Measurements from ENCODE around the gene ESPN.
"Not testable (repeated sequence)": the region's sequence is repeated elsewhere in the genome, so short reads cannot be mapped to it uniquely, and the experiment has no call there.

Gene ESPN

DNA sequence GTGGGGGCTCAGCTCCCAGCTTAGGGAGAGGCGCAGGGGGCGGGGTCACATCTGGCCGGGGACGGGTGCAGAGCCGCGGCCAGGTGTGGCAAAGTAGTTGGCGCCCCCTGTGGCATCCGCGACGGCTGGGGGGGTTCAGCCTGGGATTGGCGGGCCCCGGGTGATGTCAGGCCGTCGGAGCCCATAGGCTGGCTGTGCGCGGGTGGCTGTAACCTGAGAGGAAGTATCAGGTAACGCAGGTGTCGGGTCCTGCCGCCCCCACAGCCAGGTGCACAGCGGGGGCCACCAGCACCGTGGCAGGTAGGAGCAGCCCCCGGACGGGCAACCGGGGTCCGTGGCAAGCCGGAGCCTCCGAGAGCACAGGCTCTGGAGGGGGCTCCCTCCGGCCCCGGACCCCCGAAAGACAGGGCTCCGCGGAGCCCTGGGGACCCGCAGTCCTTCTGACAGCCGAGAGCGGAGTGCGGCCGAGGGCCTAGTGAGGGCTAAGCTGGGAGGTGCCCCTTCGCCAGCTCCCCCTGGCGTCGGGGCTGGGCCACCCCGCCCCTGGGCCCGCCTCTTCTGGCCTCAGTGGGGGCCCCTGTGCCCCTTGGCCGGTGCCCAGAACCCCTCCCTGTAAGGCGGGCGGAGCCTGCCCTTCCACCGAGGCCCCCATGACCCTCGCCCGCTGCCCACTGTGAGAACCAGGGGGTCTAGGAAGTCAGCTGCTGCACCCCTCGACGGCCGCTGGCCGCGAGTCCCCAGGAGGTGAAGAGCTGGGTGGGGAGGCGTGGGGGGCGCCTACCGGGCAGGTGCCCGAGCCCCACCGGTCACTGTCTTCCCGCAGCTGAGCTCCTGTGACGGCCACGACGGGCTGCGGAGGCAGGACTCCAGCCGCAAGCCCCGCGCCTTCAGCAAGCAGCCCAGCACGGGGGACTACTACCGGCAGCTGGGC is 23.5 kb downstream of the ESPN start:
- DNase-seq (ENCODE audit: low spot score), result no peak

DNA sequence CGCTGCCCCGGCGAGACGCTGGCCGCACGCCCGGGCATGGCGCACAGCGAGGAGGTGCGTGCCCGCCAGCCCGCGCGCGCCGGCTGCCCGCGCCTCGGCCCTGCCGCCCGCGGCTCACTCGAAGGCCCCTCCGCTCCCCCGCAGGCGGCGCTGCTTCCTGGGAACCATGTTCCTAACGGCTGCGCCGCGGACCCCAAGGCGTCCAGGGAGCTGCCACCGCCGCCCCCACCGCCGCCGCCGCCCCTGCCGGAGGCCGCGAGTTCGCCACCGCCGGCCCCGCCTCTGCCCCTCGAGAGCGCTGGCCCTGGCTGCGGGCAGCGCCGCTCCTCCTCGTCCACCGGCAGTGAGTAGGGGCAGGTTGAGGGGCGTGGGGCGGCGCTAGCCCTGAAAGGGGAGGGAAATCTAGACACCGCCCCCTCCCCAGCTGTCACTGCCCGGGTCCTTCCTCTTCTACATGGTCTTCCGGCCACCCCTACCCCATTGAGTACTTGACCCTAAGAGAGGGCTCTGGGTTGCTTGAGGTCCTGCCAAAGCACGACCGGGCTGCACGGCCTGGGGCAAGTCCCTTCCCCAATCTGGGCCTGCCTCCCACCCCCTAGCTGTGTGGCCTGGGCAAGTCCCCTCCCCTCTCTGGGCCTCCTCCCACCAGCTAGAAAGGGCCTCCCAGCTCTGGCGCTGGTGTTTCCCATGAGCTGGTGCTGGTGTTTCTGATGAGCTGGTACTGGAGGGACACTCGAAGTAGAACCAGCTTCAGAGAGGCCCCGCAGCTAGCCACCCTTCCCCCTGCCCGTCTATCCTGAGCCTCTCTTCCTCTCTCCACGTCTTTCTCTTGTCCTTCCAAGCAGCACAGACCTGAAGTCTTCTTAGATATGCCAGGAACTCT is 24.4 kb downstream of the ESPN start:
- DNase-seq (ENCODE audit: low spot score), result no peak

DNA sequence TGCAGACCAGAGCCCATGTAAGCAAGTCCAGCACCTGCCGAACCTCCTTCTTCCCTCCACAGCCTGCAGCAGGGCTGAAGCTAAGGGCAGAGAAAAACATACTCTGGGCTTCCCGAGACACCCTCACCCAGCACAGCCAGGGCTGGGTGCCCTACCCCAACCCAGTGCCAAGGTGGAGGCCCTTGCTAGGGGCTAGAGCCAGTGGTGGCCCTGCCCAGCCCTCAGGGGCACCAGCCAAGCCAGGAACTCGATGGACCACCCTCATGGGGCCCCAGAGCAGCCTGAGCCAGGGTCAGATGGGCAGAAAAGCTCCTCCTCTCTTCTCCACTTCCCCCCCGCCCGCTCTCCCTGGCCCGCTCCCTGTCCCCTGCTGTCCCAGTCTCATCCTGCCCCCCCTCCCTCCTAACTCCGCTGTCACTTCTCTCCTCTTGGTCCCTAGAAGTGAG is 25.5 kb downstream of the ESPN start:
- DNase-seq (ENCODE audit: low spot score), result no peak

DNA sequence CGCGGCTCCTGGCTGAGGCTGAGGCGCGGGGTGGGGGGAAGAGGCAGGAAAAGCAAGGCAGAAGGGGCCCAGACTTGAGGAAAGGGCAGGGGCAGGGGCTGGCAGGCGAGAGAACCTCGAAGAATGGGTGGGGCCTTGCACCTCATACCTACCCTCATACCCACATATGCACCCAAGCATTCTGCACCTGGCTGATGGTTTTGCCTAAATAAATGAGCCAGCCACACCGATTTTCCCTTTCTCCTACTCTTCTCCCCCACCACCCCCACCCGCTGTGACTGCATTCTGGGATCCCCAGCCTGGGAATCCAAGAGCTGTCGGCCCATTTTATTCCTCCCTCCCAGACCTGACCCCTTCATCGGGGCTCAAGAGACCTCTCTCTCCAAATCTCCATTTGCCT is 25.9 kb downstream of the ESPN start:
- not testable (repeated sequence) for DNase-seq (ENCODE audit: low spot score)

DNA sequence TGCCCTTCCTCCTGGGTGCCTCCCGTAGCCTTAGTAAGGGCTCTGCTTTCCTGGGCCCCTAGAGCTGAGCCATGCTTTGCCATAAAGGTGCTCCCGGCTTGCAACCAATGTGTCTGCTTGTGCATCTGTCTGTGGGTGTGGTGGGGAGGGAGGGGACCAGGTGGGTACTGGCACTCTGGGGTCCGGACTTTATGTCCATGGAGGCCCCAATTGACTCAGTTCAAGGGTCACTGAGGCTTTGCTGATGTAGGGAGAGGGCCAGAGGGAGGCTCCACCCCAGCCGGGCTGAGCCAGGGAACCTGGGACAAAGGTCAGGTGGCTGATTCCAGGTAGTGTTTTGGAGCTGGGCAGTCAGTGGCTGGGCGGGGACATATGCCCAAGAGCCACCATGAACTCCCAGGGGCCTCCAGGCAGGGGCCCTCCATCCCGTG is 26.4 kb downstream of the ESPN start:
- no peak for DNase-seq (ENCODE audit: low spot score)

DNA sequence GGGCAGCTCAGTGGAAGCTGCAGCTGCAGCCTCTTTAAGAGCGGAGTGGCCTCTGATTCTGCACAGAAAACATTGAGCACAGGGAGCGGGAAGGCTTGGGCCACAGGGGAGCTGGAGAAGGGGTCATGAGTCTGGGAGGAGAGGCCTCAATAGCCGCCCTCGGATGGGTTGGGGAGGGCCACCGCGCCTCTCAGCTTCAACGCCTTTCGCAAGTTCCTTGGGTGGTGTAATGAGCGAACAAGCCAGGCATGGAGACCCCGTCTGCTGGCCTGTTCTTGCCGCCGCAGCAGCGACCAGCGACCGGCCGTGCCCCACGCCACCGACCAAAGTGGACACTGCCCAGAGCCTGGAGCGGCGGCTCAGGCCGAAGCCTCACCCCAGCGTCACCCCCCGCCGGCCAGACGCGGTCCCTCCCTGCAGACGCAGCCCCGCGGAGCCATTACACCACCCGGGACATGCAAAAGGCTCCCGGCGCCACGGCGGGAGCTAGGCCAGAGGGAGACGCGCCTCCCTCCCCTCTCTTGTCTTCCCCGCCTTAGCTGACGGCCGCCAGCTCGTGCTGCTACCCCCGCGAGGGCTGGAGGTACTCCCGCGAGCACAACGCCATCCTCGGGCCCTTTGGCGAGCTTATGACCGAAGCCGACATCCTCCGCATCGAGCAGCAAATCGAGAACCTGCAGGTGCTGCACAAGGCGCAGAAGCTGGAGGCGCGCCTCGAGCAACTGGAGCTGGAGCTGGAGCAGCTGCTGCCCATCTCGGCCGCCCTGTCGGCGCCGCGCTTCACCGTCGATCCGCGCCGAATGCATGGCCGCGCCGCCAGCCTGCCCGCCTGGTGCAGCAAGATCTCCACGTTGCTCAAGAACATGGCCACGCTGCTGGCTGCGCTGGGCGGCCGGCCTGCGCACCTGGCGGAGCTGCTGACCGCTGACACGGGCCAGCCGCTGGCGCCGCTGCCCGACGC is 29.6 kb downstream of the ESPN start:
- not testable (repeated sequence) for DNase-seq (ENCODE audit: low spot score)

DNA sequence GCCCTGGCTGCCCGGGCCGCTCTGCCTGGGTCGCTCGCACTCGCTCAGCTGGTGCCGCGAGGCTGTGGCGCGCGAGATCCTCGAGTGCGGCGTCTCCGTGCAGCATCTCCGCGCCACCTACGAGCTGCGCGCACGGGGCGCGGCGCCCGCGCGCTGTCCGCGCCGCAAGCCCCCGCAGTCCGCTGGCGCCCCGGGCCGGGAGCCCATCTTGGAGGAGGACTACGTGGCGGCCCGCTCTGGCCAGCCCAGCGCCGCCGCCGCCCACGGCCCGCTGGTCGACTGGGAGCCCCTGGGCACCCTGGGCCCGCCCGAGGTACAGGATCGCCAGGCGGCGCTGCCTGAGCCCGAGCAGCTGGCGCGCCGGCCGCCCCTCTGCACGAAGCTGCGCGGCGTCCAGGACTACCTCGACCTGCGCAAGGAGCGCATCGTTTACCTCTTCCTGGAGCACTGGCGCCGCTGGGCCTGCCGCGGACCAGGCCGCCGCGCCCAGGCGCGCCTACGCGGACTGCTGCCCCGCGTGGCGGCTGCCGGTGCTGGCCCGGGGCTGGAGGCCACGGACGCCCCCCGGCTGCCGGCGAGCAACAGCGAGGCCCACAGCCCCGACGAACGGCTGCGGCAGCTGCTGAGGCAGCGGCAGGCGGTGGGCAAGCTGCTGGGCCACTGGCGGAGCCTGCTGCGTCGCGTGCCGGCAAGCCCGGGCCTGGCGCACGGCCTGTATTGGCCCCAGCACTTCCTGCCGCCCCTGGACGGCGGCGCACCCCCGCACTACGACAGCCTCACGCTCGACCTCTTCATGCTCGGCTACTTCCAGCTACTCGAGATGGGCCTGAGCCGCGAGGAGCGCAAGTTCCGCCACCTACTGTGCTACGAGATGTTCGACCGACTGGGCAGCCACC is 30.5 kb downstream of the ESPN start:
- no peak for DNase-seq (ENCODE audit: low spot score)

DNA sequence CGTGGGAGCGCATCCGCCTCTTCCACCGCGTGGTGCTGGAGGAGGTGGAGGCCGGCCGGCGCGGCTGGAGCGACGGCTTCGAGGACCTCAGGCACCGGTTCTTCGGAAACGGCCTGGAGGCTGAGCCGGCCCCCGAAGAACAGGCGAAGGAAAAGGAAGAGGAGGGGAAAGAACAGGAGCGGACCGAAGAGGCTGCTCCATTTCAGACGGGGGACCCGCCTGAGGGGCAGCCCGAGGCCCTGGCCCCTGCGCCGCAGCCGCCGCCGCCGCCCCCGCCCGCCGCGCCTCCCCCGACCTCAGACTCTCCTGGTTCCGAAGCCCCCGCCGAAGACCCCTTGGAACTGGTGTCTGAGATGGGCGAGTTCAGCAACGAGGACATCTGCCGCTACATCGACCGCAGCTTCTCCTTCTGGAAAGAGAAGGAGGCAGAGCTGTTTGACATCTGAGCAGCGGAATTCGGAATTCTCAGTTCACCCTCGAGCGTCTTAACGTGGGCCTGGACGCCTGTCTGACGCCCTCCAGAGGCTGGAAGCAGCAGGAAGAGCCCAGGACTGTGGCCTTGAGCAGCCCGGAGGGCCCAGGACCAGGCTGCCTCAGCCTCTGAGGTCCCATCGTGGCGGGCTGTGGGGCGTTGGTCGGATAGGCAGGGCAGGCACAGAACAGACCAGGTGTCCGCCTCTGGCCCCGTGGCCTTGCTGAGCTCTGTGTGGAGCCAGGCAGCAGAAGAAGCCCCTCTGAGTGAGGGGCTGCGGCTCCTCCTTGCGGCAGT is 31.4 kb downstream of the ESPN start:
- not testable (repeated sequence) for DNase-seq (ENCODE audit: low spot score)

DNA sequence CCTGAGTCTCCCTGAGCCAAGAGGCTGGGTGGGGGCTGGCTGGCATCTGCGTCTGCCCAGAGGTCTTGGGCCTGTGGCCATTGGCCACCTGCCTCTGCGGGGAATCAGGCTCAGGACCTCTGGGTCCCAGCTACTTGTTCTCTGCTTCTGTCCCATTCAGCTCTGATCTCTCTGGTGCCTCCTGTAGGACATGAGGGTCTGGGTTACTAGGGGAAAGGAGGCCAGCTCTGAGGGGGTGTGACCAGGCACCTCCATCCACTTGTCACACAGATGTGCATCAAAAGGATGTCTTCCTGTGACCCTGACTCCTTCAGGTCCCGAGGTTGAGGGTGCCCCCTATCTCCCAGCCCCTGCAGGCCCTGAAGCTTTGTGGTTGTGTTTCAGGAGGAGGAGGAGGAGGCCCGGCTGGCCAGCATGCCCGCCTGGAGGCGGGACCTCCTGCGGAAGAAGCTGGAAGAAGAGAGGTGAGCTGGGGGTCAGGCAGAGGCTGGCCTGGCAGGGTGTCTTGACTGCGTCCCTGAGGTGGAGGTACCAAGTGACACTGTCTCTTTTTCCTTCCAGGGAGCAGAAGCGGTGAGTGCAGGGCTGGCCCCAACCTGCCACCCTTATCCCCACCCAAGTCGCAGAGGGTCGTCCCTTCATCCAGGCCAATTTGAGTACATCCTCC is 32.4 kb downstream of the ESPN start:
- DNase-seq (ENCODE audit: low spot score), result no peak

DNA sequence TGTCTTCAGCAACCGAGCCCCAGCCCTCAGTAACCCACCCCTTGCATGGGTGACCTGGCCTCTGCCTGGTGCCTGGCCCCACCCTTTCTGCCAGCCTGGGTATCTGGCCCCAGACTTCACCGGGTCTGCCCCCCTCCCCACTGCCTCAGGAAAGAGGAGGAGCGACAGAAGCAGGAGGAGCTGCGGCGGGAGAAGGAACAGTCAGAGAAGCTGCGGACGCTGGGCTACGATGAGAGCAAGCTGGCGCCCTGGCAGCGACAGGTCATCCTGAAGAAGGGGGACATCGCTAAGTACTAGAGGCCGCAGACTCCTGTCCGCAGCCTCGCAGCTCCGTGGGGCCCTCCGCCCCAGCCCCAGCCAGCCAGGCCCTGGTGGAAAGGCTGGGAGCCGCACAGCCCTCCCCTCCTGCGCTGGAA is 35.3 kb downstream of the ESPN start:
- DNase-seq (ENCODE audit: low spot score), result no peak

DNA sequence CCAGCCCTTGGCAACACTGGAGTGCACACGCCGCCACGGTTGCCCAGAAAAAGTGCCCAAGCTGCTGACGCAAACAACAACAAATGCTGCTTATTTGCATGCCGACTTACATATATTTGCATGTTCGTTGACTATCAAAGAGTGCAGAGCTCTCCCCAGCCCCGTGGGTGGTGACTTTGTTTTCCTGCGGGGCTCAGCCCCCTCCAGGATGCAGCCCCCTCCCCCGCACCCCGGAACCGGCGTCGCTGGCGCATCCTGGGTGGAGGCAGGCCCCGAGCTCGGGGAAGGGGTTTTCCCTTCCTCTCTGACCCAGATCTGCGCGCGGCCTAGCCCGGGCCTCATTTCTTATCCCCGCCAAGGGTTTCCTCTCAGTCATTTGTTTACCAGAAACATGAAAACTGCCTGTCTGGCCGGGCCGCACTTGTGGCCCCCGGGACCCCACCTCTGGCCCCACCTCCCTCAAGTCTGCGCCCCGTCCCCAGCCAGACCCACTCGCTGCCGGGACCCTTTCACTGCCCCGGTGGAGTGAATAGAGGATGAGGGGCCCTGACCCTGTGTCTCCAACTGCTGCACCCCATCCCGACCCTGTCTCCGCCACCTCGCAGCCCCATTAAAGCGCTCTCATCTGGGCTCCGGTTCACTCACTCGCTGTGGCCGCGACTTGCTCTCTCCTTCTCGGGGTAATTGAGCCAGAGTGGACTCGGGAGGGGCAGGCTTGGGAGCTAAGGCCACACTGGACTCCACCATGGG is 35.9 kb downstream of the ESPN start:
- DNase-seq (ENCODE audit: low spot score), result no peak

DNA sequence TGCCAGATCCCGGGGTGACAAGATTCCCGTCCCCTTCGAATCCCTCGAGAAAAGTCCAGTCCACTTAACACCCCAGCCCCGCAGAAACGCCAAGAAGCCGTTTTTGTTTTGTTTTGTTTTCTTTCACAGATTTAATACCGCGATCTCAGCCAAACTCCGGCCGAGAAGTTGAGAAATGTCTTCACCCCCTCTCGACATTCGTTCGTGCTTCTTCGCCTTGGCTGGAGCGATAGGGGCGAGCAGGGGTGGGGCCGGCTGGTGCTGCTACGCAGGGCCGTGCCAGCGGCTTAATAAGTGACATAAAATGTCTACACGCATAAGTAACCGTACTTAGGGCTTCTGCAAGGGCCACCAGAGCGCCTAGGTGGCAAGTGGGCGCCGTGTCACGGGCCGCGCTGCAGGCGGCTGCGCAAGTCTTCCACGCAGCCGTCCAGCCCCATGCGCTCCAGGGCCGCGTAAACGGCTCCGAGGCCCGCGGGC is 36.5 kb downstream of the ESPN start:
- DNase-seq (ENCODE audit: low spot score), result no peak

DNA sequence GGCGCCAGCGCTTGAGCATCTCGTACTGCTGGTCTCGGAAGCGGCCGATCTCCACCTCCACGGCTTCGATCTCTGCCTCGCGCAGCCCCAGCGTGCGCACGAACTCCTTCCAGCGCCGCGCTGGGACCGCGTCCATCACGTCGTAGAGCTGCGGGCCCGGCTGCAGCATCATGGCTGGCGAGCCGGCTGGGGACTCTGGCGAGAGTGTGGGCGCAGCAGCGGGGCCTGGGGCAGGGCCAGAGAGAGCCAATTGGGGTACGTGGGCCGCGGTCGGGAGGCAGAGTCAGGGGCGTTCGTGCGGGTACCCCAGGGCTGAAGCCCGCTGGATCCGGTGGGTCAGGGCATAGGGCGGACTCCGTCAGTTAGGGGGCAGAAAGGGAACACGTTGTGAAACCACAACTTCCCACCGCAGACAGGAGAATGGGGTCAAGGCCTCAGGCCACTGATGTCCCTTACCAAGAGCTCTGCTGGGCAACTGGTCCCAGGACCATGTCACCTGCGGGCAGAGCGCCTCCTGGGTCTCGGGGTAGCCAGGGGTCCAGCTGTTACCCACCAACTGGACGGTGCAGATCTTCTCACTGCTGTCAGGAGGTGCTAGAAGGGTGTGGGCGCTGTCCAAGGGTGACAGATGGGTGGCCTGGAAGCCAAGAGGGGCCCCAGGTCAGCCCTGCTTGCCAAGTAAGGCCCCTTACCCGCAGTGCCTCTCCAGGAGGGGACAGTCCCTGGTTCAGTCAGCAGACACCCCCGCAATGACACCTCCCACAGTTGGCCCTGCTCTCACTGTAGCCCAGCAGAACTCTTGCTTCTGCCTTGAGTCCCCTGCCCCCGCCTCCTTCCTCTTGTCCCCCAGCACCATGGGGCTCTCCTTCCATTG is 37.2 kb downstream of the ESPN start:
- DNase-seq (ENCODE audit: low spot score), result no peak

DNA sequence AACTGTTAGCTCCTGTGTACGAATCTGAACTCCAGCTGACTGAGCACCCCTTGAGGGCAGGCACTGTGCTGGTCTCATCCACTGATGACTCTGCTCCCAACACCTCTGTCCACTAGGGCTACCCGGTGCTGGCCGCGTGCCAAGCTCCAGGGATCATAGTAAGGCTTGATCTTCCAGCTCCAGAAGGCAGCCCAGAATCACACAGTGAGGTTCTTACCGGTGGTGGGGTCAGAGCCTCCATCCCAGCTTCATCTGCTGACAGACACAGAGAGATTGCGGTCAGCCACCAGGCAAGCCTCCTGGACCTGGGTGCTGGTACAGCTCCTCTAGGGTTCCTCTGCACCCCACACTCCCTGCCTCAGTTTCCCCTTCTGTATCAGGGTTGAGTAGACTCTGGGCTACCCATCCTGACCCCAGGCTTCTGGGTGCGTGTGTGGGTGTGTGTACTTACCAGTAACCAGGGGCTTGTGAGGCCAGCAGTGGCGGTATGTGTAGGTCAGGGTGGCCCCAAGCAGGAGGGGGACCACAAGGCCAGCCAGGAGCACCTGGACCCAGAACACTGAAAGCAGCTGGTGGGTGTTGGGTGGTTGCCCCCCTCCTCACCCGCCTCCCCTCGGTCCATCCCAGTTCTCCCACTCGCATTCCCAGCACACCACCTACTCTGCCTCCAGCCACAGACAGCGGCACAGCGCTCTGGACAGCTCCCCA is 38.0 kb downstream of the ESPN start:
- no peak for DNase-seq (ENCODE audit: low spot score)

DNA sequence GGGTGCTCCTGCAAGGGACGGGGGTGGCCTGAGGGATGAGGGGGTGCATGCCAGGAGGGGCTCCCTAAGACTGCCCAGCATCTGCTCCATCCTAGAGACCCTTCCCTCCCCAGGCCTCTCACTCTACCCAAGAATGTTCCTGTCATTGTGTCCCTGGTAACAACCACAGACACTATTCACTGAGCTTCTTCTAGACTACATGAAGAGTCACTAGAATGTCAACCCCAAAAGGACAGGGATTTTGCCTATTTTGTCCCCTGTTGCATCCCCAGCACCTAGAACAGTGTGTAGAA is 38.5 kb downstream of the ESPN start:
- DNase-seq (ENCODE audit: low spot score), result no peak

DNA sequence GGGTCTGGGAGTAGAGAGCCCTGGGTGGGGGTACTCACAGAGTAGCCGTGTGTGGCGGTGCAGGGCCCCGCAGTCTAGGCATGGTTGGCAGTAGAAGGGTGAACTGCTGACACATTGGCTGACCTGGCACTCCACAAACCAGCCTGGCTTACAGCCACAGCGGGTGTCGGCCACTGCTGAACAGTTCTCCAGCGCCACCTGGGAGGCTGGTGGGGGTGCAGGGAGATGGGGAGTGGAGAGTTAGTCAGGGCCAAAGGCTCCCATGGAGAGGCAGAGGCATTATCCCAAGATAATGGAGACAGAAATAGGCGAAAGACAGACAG is 39.9 kb downstream of the ESPN start:
- DNase-seq (ENCODE audit: low spot score), result no peak

DNA sequence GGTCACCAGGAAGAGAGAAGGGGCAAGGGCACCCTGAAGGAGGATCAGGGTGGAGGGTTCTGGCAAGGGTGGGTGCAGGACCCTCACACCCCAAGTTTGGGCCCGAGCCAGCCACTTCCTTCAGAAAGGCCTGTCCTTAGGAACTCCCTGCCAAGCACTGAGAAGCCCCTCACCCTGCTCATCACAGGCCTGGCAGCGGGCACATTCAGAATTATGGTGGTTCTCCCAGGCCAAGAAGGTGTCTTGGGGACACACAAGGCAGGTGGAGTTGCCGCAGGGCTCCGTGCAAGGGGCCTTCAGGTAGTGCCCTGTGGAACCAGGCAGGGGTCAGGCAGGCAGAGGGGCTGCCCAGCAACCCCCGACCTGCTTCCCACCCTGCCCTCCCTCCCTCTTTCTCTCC is 40.3 kb downstream of the ESPN start:
- no peak for DNase-seq (ENCODE audit: low spot score)

Measured in AG08396 (cell line).